Neural progenitor cell (in vitro differentiated cells): Measurements from ENCODE around the gene ZNF486.

Experiments used
- EZH2phosphoT487 ChIP-seq: fragments of 200-600 bp; sonication (generic); IDR thresholded peaks from 2 replicates; pipeline ENCODE4 v1.6.1; 2017; ENCODE audit warnings: antibody characterized with exemption
- TF ChIP-seq, protein P1 (sequence below): fragments of 200-600 bp; sonication (generic); IDR thresholded peaks from 2 replicates; pipeline ENCODE4 v1.5.1; 2017; ENCODE audit warnings: antibody characterized with exemption, mild to moderate bottlenecking

DNA sequence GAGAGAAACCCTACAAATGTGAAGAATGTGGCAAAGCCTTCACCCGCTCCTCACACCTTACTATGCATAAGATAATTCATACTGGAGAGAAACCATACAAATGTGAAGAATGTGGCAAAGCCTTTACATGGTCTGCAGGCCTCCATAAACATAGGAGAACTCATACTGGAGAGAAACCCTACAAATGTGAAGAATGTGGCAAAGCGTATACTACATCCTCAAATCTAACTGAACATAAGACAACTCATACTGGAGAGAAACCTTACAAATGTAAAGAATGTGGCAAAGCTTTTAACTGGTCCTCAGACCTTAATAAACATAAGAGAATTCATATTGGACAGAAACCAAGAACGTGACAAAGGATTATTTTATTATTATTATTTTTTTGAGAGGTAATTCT is 30.7 kb downstream of the ZNF486 start:
- TF ChIP-seq, protein P1, sequence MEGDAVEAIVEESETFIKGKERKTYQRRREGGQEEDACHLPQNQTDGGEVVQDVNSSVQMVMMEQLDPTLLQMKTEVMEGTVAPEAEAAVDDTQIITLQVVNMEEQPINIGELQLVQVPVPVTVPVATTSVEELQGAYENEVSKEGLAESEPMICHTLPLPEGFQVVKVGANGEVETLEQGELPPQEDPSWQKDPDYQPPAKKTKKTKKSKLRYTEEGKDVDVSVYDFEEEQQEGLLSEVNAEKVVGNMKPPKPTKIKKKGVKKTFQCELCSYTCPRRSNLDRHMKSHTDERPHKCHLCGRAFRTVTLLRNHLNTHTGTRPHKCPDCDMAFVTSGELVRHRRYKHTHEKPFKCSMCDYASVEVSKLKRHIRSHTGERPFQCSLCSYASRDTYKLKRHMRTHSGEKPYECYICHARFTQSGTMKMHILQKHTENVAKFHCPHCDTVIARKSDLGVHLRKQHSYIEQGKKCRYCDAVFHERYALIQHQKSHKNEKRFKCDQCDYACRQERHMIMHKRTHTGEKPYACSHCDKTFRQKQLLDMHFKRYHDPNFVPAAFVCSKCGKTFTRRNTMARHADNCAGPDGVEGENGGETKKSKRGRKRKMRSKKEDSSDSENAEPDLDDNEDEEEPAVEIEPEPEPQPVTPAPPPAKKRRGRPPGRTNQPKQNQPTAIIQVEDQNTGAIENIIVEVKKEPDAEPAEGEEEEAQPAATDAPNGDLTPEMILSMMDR: no peak
- no peak for TF ChIP-seq EZH2phosphoT487
